GM19240 (cell line): Measurements from ENCODE around the gene TBC1D22A.

Experiments
- DNase-seq: peaks from one replicate; pipeline ENCODE4 v3.0.0; 2011; ENCODE audit warnings: low spot score; ENCODE audit not compliant: insufficient read length

The TBC1D22A gene

GRCh38 chr22:47055461-47055860 is 293.0 kb downstream of the TBC1D22A start:
- no peak for DNase-seq

- DNase-seq: no peak
These were observed 293.5 kb downstream of the TBC1D22A start for GRCh38 chr22:47055921-47056320.

GRCh38 chr22:47056361-47056760 is 293.9 kb downstream of the TBC1D22A start:
- DNase-seq: no peak

- no peak for DNase-seq
These were observed 294.5 kb downstream of the TBC1D22A start for GRCh38 chr22:47056776-47057470.

GRCh38 chr22:47057916-47058585 is 295.6 kb downstream of the TBC1D22A start:
- no peak for DNase-seq

- DNase-seq: no peak
These were observed 296.6 kb downstream of the TBC1D22A start for GRCh38 chr22:47059076-47059475.

- DNase-seq: peak; percentile 44
These were observed 297.3 kb downstream of the TBC1D22A start for GRCh38 chr22:47059701-47060161.

- DNase-seq: no peak
These were observed 298.3 kb downstream of the TBC1D22A start for GRCh38 chr22:47060718-47061117.

GRCh38 chr22:47061226-47061625 is 298.8 kb downstream of the TBC1D22A start:
- DNase-seq: no peak

- no peak for DNase-seq
These were observed 299.7 kb downstream of the TBC1D22A start for GRCh38 chr22:47062126-47062525.

GRCh38 chr22:47063071-47063509 is 300.6 kb downstream of the TBC1D22A start:
- DNase-seq: no peak

GRCh38 chr22:47063606-47064005 is 301.2 kb downstream of the TBC1D22A start:
- DNase-seq: no peak

GRCh38 chr22:47064016-47064415 is 301.6 kb downstream of the TBC1D22A start:
- DNase-seq: no peak

GRCh38 chr22:47064416-47064815 is 302.0 kb downstream of the TBC1D22A start:
- no peak for DNase-seq

- no peak for DNase-seq
These were observed 303.5 kb downstream of the TBC1D22A start for GRCh38 chr22:47065756-47066615.

GRCh38 chr22:47066616-47066905 is 304.1 kb downstream of the TBC1D22A start:
- DNase-seq: no peak

GRCh38 chr22:47067321-47067890 is 305.0 kb downstream of the TBC1D22A start:
- no peak for DNase-seq

GRCh38 chr22:47067911-47068625 is 305.6 kb downstream of the TBC1D22A start:
- DNase-seq: no peak

GRCh38 chr22:47068626-47068996 is 306.2 kb downstream of the TBC1D22A start:
- DNase-seq: no peak

- DNase-seq: no peak
These were observed 306.8 kb downstream of the TBC1D22A start for GRCh38 chr22:47069270-47069669.
